Measurements from ENCODE around the gene SAMD13. TPM values are rescaled to one million over a fixed set of nuclear protein-coding genes. Genes with fewer than 3 reads are reported as not detected.

SAMD13 gene
- total RNA-seq, 1 experiment from 2014 or later: 0.61 TPM

DNA sequence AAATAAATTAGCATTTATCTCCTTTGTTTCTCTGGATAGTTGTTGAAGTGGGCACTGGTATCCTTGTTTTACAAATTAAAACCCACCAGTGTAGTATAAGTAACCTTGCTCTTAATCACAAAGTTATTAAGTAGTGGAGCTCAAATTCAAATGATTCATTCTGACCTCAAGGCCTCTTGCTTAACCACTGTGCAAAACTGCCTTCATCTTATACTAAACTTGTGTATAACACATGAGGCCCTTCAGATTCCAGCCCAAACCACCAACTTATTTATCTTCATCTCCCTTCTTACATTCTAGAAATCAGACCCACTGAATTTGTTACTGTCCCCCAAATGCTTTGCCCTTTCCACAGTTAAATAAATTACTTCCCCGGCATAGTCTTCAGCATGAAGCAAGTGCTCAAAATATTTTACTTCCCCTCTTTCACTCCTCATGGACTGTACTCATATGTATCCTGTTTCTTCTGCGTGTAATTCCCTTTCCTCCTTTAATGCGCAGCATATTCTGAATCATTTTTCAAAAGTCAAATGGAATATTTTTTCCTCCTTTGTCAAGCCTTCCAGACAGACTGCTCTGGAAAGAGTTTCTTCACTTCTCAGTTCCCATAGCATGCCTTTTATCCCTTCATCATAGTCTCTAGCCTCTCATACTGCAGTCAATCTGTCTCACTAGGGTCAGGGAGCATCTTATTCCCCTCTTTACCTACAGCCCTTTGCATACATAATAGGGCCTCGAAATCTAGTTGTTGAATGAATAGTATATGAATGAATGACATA lies 77.8 kb downstream of the SAMD13 start:
- H3K79me2 ChIP-seq (ENCODE audit: insufficient read depth, low read length): no peaks in the 10 kb centered on the region
- H4K20me1 ChIP-seq (ENCODE audit: control insufficient read depth, insufficient read depth, insufficient read length): no peaks in the 10 kb centered on the region
- no peaks in the 10 kb centered on the region for H3K27me3 Mint-ChIP-seq (ENCODE audit: low read depth)
- no CpG with 5 or more reads among the region's 4 CpGs for WGBS (ENCODE audit: extremely low coverage, insufficient read length, low lambda C conversion rate)
- H3K4me1 Mint-ChIP-seq: peaks cover 4 to 6% of the 10 kb centered on the region in 2 experiments; a peak in 3 of 4 replicates
- no peaks in the 10 kb centered on the region for H3K23me2 ChIP-seq (ENCODE audit: insufficient read length, low read depth, low read length, poor library complexity, severe bottlenecking)
- H2BK15ac ChIP-seq (ENCODE audit: low read depth, low read length): no peak overlapping the region
- no peak overlapping the region for H3K4me2 ChIP-seq (ENCODE audit: insufficient read depth, insufficient read length, low read length)
- H3K27me3 ChIP-seq (ENCODE audit: insufficient read depth, low read length): no peaks in the 10 kb centered on the region
- no peak overlapping the region for H3K27ac Mint-ChIP-seq
- H3K4ac ChIP-seq (ENCODE audit: low read depth, low read length): no peak overlapping the region
- H2BK20ac ChIP-seq (ENCODE audit: low read depth, low read length, poor library complexity, severe bottlenecking): no peak overlapping the region
- no peaks in the 10 kb centered on the region for H3K79me1 ChIP-seq (ENCODE audit: insufficient read depth, low read depth, low read length, poor library complexity, severe bottlenecking)
- no peaks in the 10 kb centered on the region for H3K4me1 ChIP-seq (ENCODE audit: insufficient read depth, low read length)
- no peak overlapping the region for H2AFZ ChIP-seq (ENCODE audit: low read length)
- no peak for DNase-seq
- no peak overlapping the region for H3K18ac ChIP-seq (ENCODE audit: insufficient read length, low read depth, low read length)
- no peak overlapping the region for H3K56ac ChIP-seq (ENCODE audit: insufficient read length, low read depth, low read length)
- H3K27ac ChIP-seq (ENCODE audit: insufficient read length, low read depth, low read length): no peak overlapping the region
- no peaks in the 10 kb centered on the region for H3K9me3 Mint-ChIP-seq
- no peak overlapping the region for H3K23ac ChIP-seq (ENCODE audit: insufficient read length, low read depth, low read length)
- H3K4me3 Mint-ChIP-seq: no peak overlapping the region
- no peak overlapping the region for H3T11ph ChIP-seq (ENCODE audit: low read length)
- H3K9me3 ChIP-seq (ENCODE audit: control insufficient read depth, low read depth, low read length): no peaks in the 10 kb centered on the region
- H3K9ac ChIP-seq (ENCODE audit: extremely low read depth, insufficient read length, low read length): no peak overlapping the region
- H4K8ac ChIP-seq (replicated peaks; ENCODE audit: insufficient read length, low read depth, low read length): no peak overlapping the region
- H2BK120ac ChIP-seq (ENCODE audit: low read depth, low read length, poor library complexity, severe bottlenecking): no peak overlapping the region
- H4K91ac ChIP-seq (ENCODE audit: insufficient read length, low read depth, low read length): no peak overlapping the region
- H3K36me3 Mint-ChIP-seq (ENCODE audit: insufficient read depth in 1 of 3, low read depth in 3 of 3): no peaks in the 10 kb centered on the region
- no peak overlapping the region for H4K5ac ChIP-seq (ENCODE audit: insufficient read length, low read depth, low read length)
- H2BK12ac ChIP-seq (ENCODE audit: insufficient read length, low read depth, low read length): no peak overlapping the region
- no peak overlapping the region for H3K14ac ChIP-seq (ENCODE audit: insufficient read depth, low read length)
- no peak for TF ChIP-seq CTCF (conservative IDR thresholded peaks at IDR 0.05)
- no peak overlapping the region for H2BK5ac ChIP-seq (ENCODE audit: insufficient read length, low read length)
- no peak overlapping the region for H2AK5ac ChIP-seq (ENCODE audit: insufficient read length, low read length)
